DND-41 (cell line): Measurements from ENCODE around the gene CCL15.

Source experiments
- ATAC-seq: fragments of 200-7000 bp; cut with Tn5 transposase; 3 replicates; pipeline ENCODE4 v1.9.1; 2021; ENCODE audit warnings: low read depth; ENCODE audit not compliant: insufficient read depth
- DNase-seq: peaks from one replicate; pipeline ENCODE4 v3.0.0-alpha.2; 2020
- H2AFZ ChIP-seq: 2 replicates; pipeline ENCODE4 v1.6.0; 2012; ENCODE audit warnings: low read depth, low read length
- H3K27ac ChIP-seq: 2 replicates; pipeline ENCODE4 v1.5.1; 2012; ENCODE audit warnings: low read length, inconsistent platforms
- H3K27me3 ChIP-seq: fragments of 200-600 bp; sonication (generic); 2 replicates; pipeline ENCODE4 v1.6.0; 2012; ENCODE audit warnings: low read length, mild to moderate bottlenecking, inconsistent platforms; ENCODE audit not compliant: insufficient read depth, poor library complexity
- H3K36me3 ChIP-seq: 2 replicates; pipeline ENCODE4 v1.5.1; 2012; ENCODE audit warnings: low read length, inconsistent platforms; ENCODE audit not compliant: insufficient read depth
- H3K4me1 ChIP-seq: 2 replicates; pipeline ENCODE4 v1.5.1; 2012; ENCODE audit warnings: mild to moderate bottlenecking, low read length; ENCODE audit not compliant: insufficient read depth
- H3K4me2 ChIP-seq: 2 replicates; pipeline ENCODE4 v1.6.0; 2012; ENCODE audit warnings: mild to moderate bottlenecking, moderate library complexity, low read length, inconsistent platforms; ENCODE audit not compliant: insufficient read depth
- H3K4me3 ChIP-seq, 2 experiments: fragments of 200-600 bp in 1 of 2; shearing (Covaris generic) in 1 of 2; 2 replicates each; pipeline ENCODE4 v1.5.1; 2012 to 2016; ENCODE audit warnings: inconsistent platforms in 2 of 2, low read length in 2 of 2, mild to moderate bottlenecking in 2 of 2, low read depth in 1 of 2, moderate library complexity in 1 of 2
- H3K79me2 ChIP-seq: 2 replicates; pipeline ENCODE4 v1.6.0; 2012; ENCODE audit warnings: low read length, inconsistent platforms; ENCODE audit not compliant: insufficient read depth
- H3K9ac ChIP-seq: 2 replicates; pipeline ENCODE4 v1.6.0; 2012; ENCODE audit warnings: low read depth, mild to moderate bottlenecking, inconsistent platforms, low read length, moderate library complexity
- H3K9me3 ChIP-seq: 2 replicates; pipeline ENCODE4 v1.5.1; 2012; ENCODE audit warnings: low read length, moderate library complexity, mild to moderate bottlenecking, inconsistent platforms; ENCODE audit not compliant: insufficient read depth, severe bottlenecking
- H4K20me1 ChIP-seq: 2 replicates; pipeline ENCODE4 v1.6.0; 2012; ENCODE audit warnings: low read length; ENCODE audit not compliant: insufficient read depth
- EZH2 ChIP-seq: IDR thresholded peaks from 3 replicates; pipeline ENCODE4 v1.6.1; 2012; ENCODE audit warnings: borderline replicate concordance, low read depth, mild to moderate bottlenecking, moderate library complexity, low read length, inconsistent platforms; ENCODE audit not compliant: severe bottlenecking
- TF ChIP-seq, protein P1 (sequence below): IDR thresholded peaks from 2 replicates; pipeline ENCODE4 v1.5.1; 2012; ENCODE audit warnings: borderline replicate concordance, low read length, moderate library complexity, mild to moderate bottlenecking; ENCODE audit not compliant: poor library complexity, severe bottlenecking; ENCODE audit errors: extremely low read depth

Gene CCL15

DNA sequence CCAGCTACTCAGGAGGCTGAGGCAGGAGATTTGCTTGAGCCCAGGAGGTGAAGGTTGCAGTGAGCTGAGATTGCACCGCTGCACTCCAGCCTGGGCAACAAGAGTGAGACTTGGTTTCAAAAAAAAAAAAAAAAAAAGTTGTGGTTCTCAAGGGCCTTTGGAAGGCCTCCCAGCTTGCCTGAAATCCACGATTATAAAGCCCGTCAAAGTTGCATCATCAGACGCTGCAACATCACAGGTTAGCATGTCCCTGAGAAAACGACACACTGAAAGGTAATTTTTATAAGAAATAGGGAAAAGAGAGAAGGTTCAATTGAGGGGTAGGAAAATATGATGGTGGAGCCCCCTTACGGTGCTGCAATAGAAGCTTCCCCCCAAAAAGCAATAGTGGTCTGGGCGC, 53.3 kb downstream of the CCL15 start:
- Histone ChIP-seq H3K36me3 (no peaks in the 10 kb centered on the region), H3K9me3 (no peaks in the 10 kb centered on the region), H3K79me2 (no peaks in the 10 kb centered on the region), H3K27ac (no peak overlapping the region), H4K20me1 (no peaks in the 10 kb centered on the region), H3K27me3 (peaks cover 5% of the 10 kb centered on the region), H3K4me2 (no peak overlapping the region), H3K4me1 (peaks cover 7% of the 10 kb centered on the region; the same call in 1 of the 2 replicates), H2AFZ (no peak overlapping the region), H3K4me3 (no peak overlapping the region), H3K9ac (no peak overlapping the region)
- ATAC-seq = no peak
- no peak for DNase-seq
- TF ChIP-seq, protein P1, sequence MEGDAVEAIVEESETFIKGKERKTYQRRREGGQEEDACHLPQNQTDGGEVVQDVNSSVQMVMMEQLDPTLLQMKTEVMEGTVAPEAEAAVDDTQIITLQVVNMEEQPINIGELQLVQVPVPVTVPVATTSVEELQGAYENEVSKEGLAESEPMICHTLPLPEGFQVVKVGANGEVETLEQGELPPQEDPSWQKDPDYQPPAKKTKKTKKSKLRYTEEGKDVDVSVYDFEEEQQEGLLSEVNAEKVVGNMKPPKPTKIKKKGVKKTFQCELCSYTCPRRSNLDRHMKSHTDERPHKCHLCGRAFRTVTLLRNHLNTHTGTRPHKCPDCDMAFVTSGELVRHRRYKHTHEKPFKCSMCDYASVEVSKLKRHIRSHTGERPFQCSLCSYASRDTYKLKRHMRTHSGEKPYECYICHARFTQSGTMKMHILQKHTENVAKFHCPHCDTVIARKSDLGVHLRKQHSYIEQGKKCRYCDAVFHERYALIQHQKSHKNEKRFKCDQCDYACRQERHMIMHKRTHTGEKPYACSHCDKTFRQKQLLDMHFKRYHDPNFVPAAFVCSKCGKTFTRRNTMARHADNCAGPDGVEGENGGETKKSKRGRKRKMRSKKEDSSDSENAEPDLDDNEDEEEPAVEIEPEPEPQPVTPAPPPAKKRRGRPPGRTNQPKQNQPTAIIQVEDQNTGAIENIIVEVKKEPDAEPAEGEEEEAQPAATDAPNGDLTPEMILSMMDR = no peak
- no peak for TF ChIP-seq EZH2
